Astrocyte (in vitro differentiated cells and primary cell): Measurements from ENCODE around the gene HOXA1.

Experiments used
- EZH2 ChIP-seq: IDR thresholded peaks from 2 replicates; pipeline ENCODE4 v1.6.1; 2012; ENCODE audit warnings: mild to moderate bottlenecking, low read length, inconsistent platforms; ENCODE audit not compliant: insufficient read depth
- TF ChIP-seq, protein P1 (sequence below): IDR thresholded peaks from 2 replicates; pipeline ENCODE4 v1.5.1; 2011; ENCODE audit warnings: low read depth, mild to moderate bottlenecking, inconsistent platforms, low read length, moderate library complexity; ENCODE audit not compliant: insufficient read depth

DNA sequence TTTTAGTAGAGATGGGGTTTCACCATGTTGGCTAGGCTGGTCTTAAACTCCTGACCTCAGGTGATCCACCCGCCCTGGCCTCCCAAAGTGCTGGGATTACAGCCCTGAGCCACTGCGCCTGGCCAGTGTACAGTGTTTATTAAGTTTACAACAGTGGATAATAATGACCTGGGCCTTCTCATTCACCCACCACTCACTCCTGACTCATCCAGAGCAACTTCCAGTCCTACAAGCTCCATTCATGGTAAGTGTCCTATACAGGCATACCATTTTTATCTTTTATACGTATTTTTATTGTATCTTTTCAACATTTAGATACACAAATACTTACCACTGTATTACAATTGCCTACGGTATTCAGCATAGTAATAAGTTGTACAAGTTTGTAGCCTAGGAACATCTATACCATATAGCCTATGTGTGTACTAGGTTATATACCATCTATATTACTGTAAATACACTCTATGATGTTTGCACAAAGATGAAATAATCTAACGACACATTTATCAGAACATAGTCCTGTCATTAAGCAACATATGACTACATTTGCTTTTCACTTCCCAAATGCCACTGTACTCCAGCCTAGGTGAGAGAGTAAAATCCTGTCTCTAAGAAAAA is 17.1 kb downstream of the HOXA1 start:
- TF ChIP-seq, protein P1, sequence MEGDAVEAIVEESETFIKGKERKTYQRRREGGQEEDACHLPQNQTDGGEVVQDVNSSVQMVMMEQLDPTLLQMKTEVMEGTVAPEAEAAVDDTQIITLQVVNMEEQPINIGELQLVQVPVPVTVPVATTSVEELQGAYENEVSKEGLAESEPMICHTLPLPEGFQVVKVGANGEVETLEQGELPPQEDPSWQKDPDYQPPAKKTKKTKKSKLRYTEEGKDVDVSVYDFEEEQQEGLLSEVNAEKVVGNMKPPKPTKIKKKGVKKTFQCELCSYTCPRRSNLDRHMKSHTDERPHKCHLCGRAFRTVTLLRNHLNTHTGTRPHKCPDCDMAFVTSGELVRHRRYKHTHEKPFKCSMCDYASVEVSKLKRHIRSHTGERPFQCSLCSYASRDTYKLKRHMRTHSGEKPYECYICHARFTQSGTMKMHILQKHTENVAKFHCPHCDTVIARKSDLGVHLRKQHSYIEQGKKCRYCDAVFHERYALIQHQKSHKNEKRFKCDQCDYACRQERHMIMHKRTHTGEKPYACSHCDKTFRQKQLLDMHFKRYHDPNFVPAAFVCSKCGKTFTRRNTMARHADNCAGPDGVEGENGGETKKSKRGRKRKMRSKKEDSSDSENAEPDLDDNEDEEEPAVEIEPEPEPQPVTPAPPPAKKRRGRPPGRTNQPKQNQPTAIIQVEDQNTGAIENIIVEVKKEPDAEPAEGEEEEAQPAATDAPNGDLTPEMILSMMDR = no peak
- no peak for TF ChIP-seq EZH2
